ENCODE data around the gene EME1. TPM values are rescaled to one million over a fixed set of nuclear protein-coding genes. Genes with fewer than 3 reads are reported as not detected.
A peak's percentile ranks its signal among the peaks of the same experiment; 100 is the strongest.

Gene EME1
- total and polyA plus RNA-seq, 2 of the 8 experiments (the other 6 are each of a cell fraction or from before 2014, with no cell fraction given): 13.9 to 16.3 TPM

- H3K79me2 ChIP-seq (ENCODE audit: control insufficient read depth in 1 of 2, insufficient read depth in 2 of 2, low read length in 2 of 2): no peaks in the 10 kb centered on the region
- no peaks in the 10 kb centered on the region for H3K79me1 ChIP-seq (ENCODE audit: low read depth, low read length)
- H3K27me3 ChIP-seq (replicated peaks in 1 of 4; ENCODE audit: control insufficient read depth in 3 of 4, extremely low read depth in 1 of 4, insufficient read depth in 3 of 4, low read length in 3 of 4): no peaks in the 10 kb centered on the region
- H3K27ac ChIP-seq (ENCODE audit: low read depth, low read length): no peak overlapping the region; the same call in 1 of the 2 replicates
- DNase-seq (ENCODE audit: low read depth in 1 of 2, low spot score in 2 of 2): no peak
- no peak overlapping the region for H3K14ac ChIP-seq (ENCODE audit: insufficient read length)
- CTCF ChIA-PET (ENCODE audit: partially characterized antibody): interaction anchor here (0.6 to 6.1 kb wide), 13 partner anchors 10 to 363 kb away, joined by 3 to 58 read pairs (median 4); partner anchors contain the start of gene LRRC59
- no peak overlapping the region; the same call in 1 of the 2 replicates for H4K8ac ChIP-seq (ENCODE audit: extremely low read depth, insufficient read depth, low read length)
- FAIRE-seq: no peak
- H3K56ac ChIP-seq (replicated peaks; ENCODE audit: insufficient read length, low read depth, low read length): no peak overlapping the region
- no peak overlapping the region for H3K4me3 ChIP-seq (ENCODE audit: extremely low read depth in 1 of 4, insufficient read depth in 2 of 4, low read depth in 3 of 4, low read length in 4 of 4)
- H3K9me3 ChIP-seq (ENCODE audit: insufficient read depth in 2 of 2, low read depth in 1 of 2, low read length in 1 of 2): no peaks in the 10 kb centered on the region
- POLR2A ChIA-PET (ENCODE audit: partially characterized antibody): interaction anchor here (0.6 to 20.2 kb wide), 6 partner anchors 15 to 134 kb away, joined by 3 to 313 read pairs (median 3); partner anchors contain the start of genes EME1, LRRC59, MRPL27 and XYLT2
- no peak overlapping the region for H3K18ac ChIP-seq (ENCODE audit: extremely low read depth, low read length)
- H2AK5ac ChIP-seq (ENCODE audit: low read depth, low read length): no peak overlapping the region
- H2BK20ac ChIP-seq (ENCODE audit: low read length): no peak overlapping the region
- peaks cover 12 to 32% (median 20%) of the 10 kb centered on the region in 4 experiments; a peak in 7 of 8 replicates for H3K36me3 ChIP-seq (ENCODE audit: control insufficient read depth in 2 of 4, insufficient read depth in 4 of 4, low read length in 3 of 4)
- H4K20me1 ChIP-seq (replicated peaks in 1 of 2; ENCODE audit: control insufficient read depth in 1 of 2, insufficient read depth in 2 of 2, low read length in 2 of 2): peaks cover 9 to 22% of the 10 kb centered on the region in 2 experiments
- H3K4me1 ChIP-seq (replicated peaks in 1 of 4; ENCODE audit: control insufficient read depth in 3 of 4, insufficient read depth in 4 of 4, low read length in 3 of 4): peaks cover 0 to 27% (median 11%) of the 10 kb centered on the region in 4 experiments; a peak in 6 of 7 replicates
- no peak overlapping the region for H2BK5ac ChIP-seq (ENCODE audit: low read depth, low read length)
- H2BK12ac ChIP-seq (ENCODE audit: low read depth, low read length): no peak overlapping the region
- H3K23ac ChIP-seq (ENCODE audit: insufficient read length): no peak overlapping the region
- H3K4me2 ChIP-seq (ENCODE audit: insufficient read depth in 1 of 2, low read depth in 2 of 2, low read length in 2 of 2): 0 out of 4 replicates have a peak overlapping the region, but pooled peaks of 1 of the 2 experiments have one; percentile 44
- no peak overlapping the region for H2AFZ ChIP-seq (ENCODE audit: low read length)
- no peak for TF ChIP-seq SIX5 (IDR thresholded peaks at IDR 0.05; ENCODE audit: low read depth, low read length)
- TF ChIP-seq RAD21 (IDR thresholded peaks at IDR 0.05 in 1 of 2, conservative IDR thresholded peaks at IDR 0.05 in 1 of 2; ENCODE audit: low read depth in 2 of 2, low read length in 2 of 2): peak in 1 of 2 experiments; percentile 25; a peak in 1 of 4 replicates
- no peak for TF ChIP-seq KDM5A (IDR thresholded peaks at IDR 0.05; ENCODE audit: low read length)
- TF ChIP-seq, protein P1, sequence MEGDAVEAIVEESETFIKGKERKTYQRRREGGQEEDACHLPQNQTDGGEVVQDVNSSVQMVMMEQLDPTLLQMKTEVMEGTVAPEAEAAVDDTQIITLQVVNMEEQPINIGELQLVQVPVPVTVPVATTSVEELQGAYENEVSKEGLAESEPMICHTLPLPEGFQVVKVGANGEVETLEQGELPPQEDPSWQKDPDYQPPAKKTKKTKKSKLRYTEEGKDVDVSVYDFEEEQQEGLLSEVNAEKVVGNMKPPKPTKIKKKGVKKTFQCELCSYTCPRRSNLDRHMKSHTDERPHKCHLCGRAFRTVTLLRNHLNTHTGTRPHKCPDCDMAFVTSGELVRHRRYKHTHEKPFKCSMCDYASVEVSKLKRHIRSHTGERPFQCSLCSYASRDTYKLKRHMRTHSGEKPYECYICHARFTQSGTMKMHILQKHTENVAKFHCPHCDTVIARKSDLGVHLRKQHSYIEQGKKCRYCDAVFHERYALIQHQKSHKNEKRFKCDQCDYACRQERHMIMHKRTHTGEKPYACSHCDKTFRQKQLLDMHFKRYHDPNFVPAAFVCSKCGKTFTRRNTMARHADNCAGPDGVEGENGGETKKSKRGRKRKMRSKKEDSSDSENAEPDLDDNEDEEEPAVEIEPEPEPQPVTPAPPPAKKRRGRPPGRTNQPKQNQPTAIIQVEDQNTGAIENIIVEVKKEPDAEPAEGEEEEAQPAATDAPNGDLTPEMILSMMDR (IDR thresholded peaks at IDR 0.05; ENCODE audit: control extremely low read depth in 1 of 3, insufficient read depth in 1 of 3, low read depth in 1 of 3, low read length in 3 of 3): peak in 2 of 3 experiments; percentile 15 to 16; a peak in 2 of 4 replicates
- 0 out of 3 replicates have a peak, but pooled peaks of 1 of the 2 experiments have one; percentile 18 for TF ChIP-seq POLR2A (IDR thresholded peaks at IDR 0.05; ENCODE audit: control extremely low read depth in 1 of 2, low read depth in 2 of 2, low read length in 2 of 2)
- 0 out of 2 replicates have a peak, but pooled peaks have one; percentile 17 for TF ChIP-seq TAF1 (IDR thresholded peaks at IDR 0.05; ENCODE audit: low read depth, low read length)
- no peak for TF ChIP-seq TAF7 (optimal IDR thresholded peaks at IDR 0.05; ENCODE audit: borderline replicate concordance, low read depth, low read length)
- TF ChIP-seq JUND (IDR thresholded peaks at IDR 0.05; ENCODE audit: low read length): peak; percentile 18; the same call in 1 of the 2 replicates
- H4K5ac ChIP-seq (ENCODE audit: insufficient read length, low read depth, low read length): no peak overlapping the region
- H4K91ac ChIP-seq (replicated peaks; ENCODE audit: insufficient read length, low read length): no peak overlapping the region
- no peak overlapping the region for H3K4ac ChIP-seq (replicated peaks; ENCODE audit: insufficient read length, low read depth, low read length)
- H3K23me2 ChIP-seq (ENCODE audit: low read depth, low read length): no peaks in the 10 kb centered on the region
- H2BK120ac ChIP-seq (replicated peaks; ENCODE audit: low read depth, low read length): no peak overlapping the region
- no peak overlapping the region for H2BK15ac ChIP-seq (ENCODE audit: low read length)
- WGBS, 2 experiments (ENCODE audit: extremely low coverage in 1 of 2, insufficient coverage in 1 of 2, insufficient read length in 1 of 2, insufficient replicate concordance in 2 of 2, low coverage in 1 of 2, low lambda C conversion rate in 2 of 2, missing lambda C conversion rate in 1 of 2): 63% methylated on average over 9 of the region's 9 CpGs; no CpG with 5 or more reads in 1 of the 2 experiments
- H3K9ac ChIP-seq (replicated peaks in 1 of 4; ENCODE audit: extremely low read depth in 1 of 4, low read depth in 3 of 4, low read length in 3 of 4): 0 out of 7 replicates have a peak overlapping the region, but pooled peaks of 1 of the 4 experiments have one; percentile 7
These were observed 8.3 kb upstream of the EME1 start for GRCh38 chr17:50364715-50365114.

All from H1 (cell line).